ENCODE measurements around the gene KCNA3.

DNA sequence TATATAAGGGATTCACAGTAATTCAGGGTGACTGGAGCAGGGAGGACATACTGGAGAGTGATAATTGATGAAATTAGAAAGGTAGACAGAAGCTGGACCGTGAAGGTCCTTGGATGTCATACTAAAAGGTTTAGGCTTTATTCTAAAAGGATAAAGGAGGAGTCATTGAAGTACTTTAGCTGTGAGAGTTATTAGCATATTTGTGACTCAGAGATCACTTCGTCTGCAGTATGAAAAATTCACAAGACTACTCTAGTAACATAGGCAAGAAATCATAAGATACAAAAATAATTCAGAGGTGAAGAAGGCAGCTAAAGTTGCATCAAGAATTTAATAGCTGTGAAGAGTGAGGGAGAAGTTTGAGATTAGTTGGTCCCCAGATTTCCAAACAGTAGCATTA, 26.3 kb downstream of the KCNA3 start:
- TF ChIP-seq, protein P1, sequence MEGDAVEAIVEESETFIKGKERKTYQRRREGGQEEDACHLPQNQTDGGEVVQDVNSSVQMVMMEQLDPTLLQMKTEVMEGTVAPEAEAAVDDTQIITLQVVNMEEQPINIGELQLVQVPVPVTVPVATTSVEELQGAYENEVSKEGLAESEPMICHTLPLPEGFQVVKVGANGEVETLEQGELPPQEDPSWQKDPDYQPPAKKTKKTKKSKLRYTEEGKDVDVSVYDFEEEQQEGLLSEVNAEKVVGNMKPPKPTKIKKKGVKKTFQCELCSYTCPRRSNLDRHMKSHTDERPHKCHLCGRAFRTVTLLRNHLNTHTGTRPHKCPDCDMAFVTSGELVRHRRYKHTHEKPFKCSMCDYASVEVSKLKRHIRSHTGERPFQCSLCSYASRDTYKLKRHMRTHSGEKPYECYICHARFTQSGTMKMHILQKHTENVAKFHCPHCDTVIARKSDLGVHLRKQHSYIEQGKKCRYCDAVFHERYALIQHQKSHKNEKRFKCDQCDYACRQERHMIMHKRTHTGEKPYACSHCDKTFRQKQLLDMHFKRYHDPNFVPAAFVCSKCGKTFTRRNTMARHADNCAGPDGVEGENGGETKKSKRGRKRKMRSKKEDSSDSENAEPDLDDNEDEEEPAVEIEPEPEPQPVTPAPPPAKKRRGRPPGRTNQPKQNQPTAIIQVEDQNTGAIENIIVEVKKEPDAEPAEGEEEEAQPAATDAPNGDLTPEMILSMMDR (IDR thresholded peaks at IDR 0.05 in 2 of 3, conservative IDR thresholded peaks at IDR 0.05 in 1 of 3; ENCODE audit: insufficient read depth in 2 of 3, low read depth in 1 of 3, low read length in 3 of 3): no peak
- no peak for TF ChIP-seq ETV6 (IDR thresholded peaks at IDR 0.05; ENCODE audit: borderline replicate concordance in 1 of 2, low read depth in 2 of 2, low read length in 1 of 2)
- no peak for TF ChIP-seq ETV6 (CRISPR knock-in tag; IDR thresholded peaks at IDR 0.05; ENCODE audit: borderline replicate concordance)
- no peak for TF ChIP-seq PTTG1 (tag; IDR thresholded peaks at IDR 0.05; ENCODE audit: low read depth)
- TF ChIP-seq, protein P2, sequence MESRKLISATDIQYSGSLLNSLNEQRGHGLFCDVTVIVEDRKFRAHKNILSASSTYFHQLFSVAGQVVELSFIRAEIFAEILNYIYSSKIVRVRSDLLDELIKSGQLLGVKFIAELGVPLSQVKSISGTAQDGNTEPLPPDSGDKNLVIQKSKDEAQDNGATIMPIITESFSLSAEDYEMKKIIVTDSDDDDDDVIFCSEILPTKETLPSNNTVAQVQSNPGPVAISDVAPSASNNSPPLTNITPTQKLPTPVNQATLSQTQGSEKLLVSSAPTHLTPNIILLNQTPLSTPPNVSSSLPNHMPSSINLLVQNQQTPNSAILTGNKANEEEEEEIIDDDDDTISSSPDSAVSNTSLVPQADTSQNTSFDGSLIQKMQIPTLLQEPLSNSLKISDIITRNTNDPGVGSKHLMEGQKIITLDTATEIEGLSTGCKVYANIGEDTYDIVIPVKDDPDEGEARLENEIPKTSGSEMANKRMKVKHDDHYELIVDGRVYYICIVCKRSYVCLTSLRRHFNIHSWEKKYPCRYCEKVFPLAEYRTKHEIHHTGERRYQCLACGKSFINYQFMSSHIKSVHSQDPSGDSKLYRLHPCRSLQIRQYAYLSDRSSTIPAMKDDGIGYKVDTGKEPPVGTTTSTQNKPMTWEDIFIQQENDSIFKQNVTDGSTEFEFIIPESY (CRISPR knock-in tag; IDR thresholded peaks at IDR 0.05): no peak
- TF ChIP-seq, protein P3, sequence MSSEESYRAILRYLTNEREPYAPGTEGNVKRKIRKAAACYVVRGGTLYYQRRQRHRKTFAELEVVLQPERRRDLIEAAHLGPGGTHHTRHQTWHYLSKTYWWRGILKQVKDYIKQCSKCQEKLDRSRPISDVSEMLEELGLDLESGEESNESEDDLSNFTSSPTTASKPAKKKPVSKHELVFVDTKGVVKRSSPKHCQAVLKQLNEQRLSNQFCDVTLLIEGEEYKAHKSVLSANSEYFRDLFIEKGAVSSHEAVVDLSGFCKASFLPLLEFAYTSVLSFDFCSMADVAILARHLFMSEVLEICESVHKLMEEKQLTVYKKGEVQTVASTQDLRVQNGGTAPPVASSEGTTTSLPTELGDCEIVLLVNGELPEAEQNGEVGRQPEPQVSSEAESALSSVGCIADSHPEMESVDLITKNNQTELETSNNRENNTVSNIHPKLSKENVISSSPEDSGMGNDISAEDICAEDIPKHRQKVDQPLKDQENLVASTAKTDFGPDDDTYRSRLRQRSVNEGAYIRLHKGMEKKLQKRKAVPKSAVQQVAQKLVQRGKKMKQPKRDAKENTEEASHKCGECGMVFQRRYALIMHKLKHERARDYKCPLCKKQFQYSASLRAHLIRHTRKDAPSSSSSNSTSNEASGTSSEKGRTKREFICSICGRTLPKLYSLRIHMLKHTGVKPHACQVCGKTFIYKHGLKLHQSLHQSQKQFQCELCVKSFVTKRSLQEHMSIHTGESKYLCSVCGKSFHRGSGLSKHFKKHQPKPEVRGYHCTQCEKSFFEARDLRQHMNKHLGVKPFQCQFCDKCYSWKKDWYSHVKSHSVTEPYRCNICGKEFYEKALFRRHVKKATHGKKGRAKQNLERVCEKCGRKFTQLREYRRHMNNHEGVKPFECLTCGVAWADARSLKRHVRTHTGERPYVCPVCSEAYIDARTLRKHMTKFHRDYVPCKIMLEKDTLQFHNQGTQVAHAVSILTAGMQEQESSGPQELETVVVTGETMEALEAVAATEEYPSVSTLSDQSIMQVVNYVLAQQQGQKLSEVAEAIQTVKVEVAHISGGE (CRISPR knock-in tag; IDR thresholded peaks at IDR 0.05): no peak
- TF ChIP-seq EZH2 (IDR thresholded peaks at IDR 0.05; ENCODE audit: borderline replicate concordance, low read depth, low read length): no peak
- no peak for TF ChIP-seq TCF7L2 (IDR thresholded peaks at IDR 0.05; ENCODE audit: low read depth, low read length)
